K562 (cell line): Measurements from ENCODE around the gene VWF. TPM values are rescaled to one million over a fixed set of nuclear protein-coding genes. Genes with fewer than 3 reads are reported as not detected.

Experiments
- ATAC-seq: fragments of 200-7000 bp; cut with Tn5 transposase; 3 replicates; pipeline ENCODE4 v1.9.1; 2020; ENCODE audit warnings: moderate library complexity
- BruUV-seq: library from RNA; stranded (reverse); fragments of 400-500 nt; replicated peaks from 2 replicates; lab custom pipeline; 2021; lab: Mats Ljungman, UMichigan
- CTCF ChIA-PET: fragments of 300-600 bp; formaldehyde crosslinking; extraction: SDS; loops from one replicate; lab custom pipeline; 2021; ENCODE audit warnings: low intra/inter-chr PET ratio; lab: Yijun Ruan, JAX
- POLR2A ChIA-PET: fragments of 300-600, 350-650 bp; sonication (Branson Sonifier 250); formaldehyde crosslinking; extraction: SDS; loops from one replicate; lab custom pipeline; 2021; ENCODE audit warnings: antibody characterized with exemption, inconsistent platforms; lab: Yijun Ruan, JAX
- DNase-seq, 4 experiments: peaks; one replicate each; pipeline versions ENCODE4 v3.0.0 to v3.0.0-alpha.2; 2011 to 2018; ENCODE audit warnings: low spot score in 3 of 4, mixed read lengths in 3 of 4; ENCODE audit errors: extremely low read depth in 1 of 4
- FAIRE-seq: peaks from 2 replicates; lab custom pipeline; 2011; peaks lifted over from hg19 to GRCh38; lab: Jason Lieb, UNC
- H2AFZ ChIP-seq: 2 replicates; pipeline ENCODE4 v1.6.0; 2011; ENCODE audit warnings: low read depth, low read length, control low read depth, inconsistent platforms
- H3K27ac ChIP-seq: fragments of 200-600 bp; 3 replicates; pipeline ENCODE4 v1.8.0; 2011; ENCODE audit warnings: low read depth, mild to moderate bottlenecking, control low read depth, inconsistent platforms, low read length, moderate library complexity, mixed read lengths; ENCODE audit errors: extremely low read depth
- H3K27me3 ChIP-seq, 2 experiments: fragments of 300-600 bp in 1 of 2; 2 replicates in 1 of 2; 3 replicates in 1 of 2; pipeline versions ENCODE4 v1.6.0 to v1.8.0; 2011; ENCODE audit warnings: inconsistent platforms in 2 of 2, low read length in 2 of 2, mild to moderate bottlenecking in 1 of 2, mixed read lengths in 1 of 2, moderate library complexity in 1 of 2; ENCODE audit not compliant: control insufficient read depth in 2 of 2, insufficient read depth in 2 of 2
- H3K36me3 ChIP-seq: fragments of 300-600 bp; 3 replicates; pipeline ENCODE4 v1.8.0; 2011; ENCODE audit warnings: mild to moderate bottlenecking, low read length, inconsistent platforms; ENCODE audit not compliant: control insufficient read depth, insufficient read depth
- H3K4me1 ChIP-seq, 2 experiments: fragments of 200-600 bp in 1 of 2; replicated peaks in 1 of 2; 2 replicates in 1 of 2; 3 replicates in 1 of 2; pipeline versions ENCODE4 v1.5.1 to v1.8.0; 2011; ENCODE audit warnings: inconsistent platforms in 2 of 2, low read length in 2 of 2, mild to moderate bottlenecking in 1 of 2, mixed read lengths in 1 of 2, moderate library complexity in 1 of 2; ENCODE audit not compliant: control insufficient read depth in 2 of 2, insufficient read depth in 2 of 2
- H3K4me2 ChIP-seq: 2 replicates; pipeline ENCODE4 v1.6.1; 2011; ENCODE audit warnings: low read length, control low read depth, inconsistent platforms, mixed read lengths; ENCODE audit not compliant: insufficient read depth
- H3K4me3 ChIP-seq: fragments of 200-600 bp; sonication (generic), shearing (Covaris generic); 2 replicates; pipeline ENCODE4 v1.5.1; 2016; ENCODE audit warnings: control low read depth, inconsistent platforms
- H3K79me2 ChIP-seq: fragments of 200-600 bp; 3 replicates; pipeline ENCODE4 v1.8.0; 2011; ENCODE audit warnings: low read length, inconsistent platforms; ENCODE audit not compliant: control insufficient read depth, insufficient read depth
- H3K9ac ChIP-seq, 2 experiments: 2 replicates each; pipeline versions ENCODE4 v1.6.0 to v1.6.1; 2011; ENCODE audit warnings: low read depth in 2 of 2, low read length in 2 of 2, control low read depth in 1 of 2, inconsistent platforms in 1 of 2, mild to moderate bottlenecking in 1 of 2, mixed read lengths in 1 of 2; ENCODE audit not compliant: insufficient read depth in 1 of 2
- H3K9me1 ChIP-seq: one replicate; pipeline ENCODE4 v1.6.0; 2011; ENCODE audit warnings: inconsistent platforms, mild to moderate bottlenecking, low read length, moderate library complexity; ENCODE audit not compliant: control insufficient read depth, insufficient read depth
- H3K9me3 ChIP-seq: replicated peaks from 2 replicates; pipeline ENCODE4 v1.5.1; 2011; ENCODE audit warnings: low read depth, low read length, inconsistent platforms; ENCODE audit not compliant: control insufficient read depth, insufficient read depth
- H4K20me1 ChIP-seq: replicated peaks from 2 replicates; pipeline ENCODE4 v1.6.1; 2011; ENCODE audit warnings: low read length, inconsistent platforms, mixed read lengths; ENCODE audit not compliant: control insufficient read depth, insufficient read depth
- BMI1 ChIP-seq: fragments of 150-350 bp; IDR thresholded peaks from 2 replicates; pipeline ENCODE4 v1.6.1; 2014; ENCODE audit warnings: low read length
- CBX3 ChIP-seq, 2 experiments: IDR thresholded peaks; 1 replicate in 1 of 2; 2 replicates in 1 of 2; pipeline ENCODE4 v1.6.1; 2012; ENCODE audit warnings: inconsistent platforms in 2 of 2, low read length in 2 of 2, borderline replicate concordance in 1 of 2, control low read depth in 1 of 2
- CCNT2 ChIP-seq: IDR thresholded peaks from 2 replicates; pipeline ENCODE4 v1.6.1; 2011; ENCODE audit warnings: borderline replicate concordance, low read depth, mild to moderate bottlenecking, moderate library complexity, mixed read lengths, low read length; ENCODE audit not compliant: insufficient read length; ENCODE audit errors: extremely low read depth
- KLF6 ChIP-seq: fragments of 250-450 bp; sonication (Bioruptor Pico); IDR thresholded peaks from 2 replicates; pipeline ENCODE4 v1.4.0; 2020; ENCODE audit warnings: mild to moderate bottlenecking, moderate library complexity, borderline replicate concordance
- MCM3 ChIP-seq: fragments of 450-650 bp; IDR thresholded peaks from 2 replicates; pipeline ENCODE4 v1.6.1; 2016
- WGBS: fragments of 100-300 bp; shearing (Covaris generic); methylation state at CpG from one replicate; pipeline ENCODE4 v1.1.6; 2016; ENCODE audit warnings: low coverage, mixed read lengths; ENCODE audit not compliant: insufficient coverage; ENCODE audit errors: missing lambda C conversion rate; 5-methylcytosine and 5-hydroxymethylcytosine counted together
- in situ Hi-C: fragments of 300-500 bp; cut with MboI; formaldehyde crosslinking; loops from 4 replicates; pipeline ENCODE4 v1.15.0; 2018; ENCODE audit warnings: inconsistent platforms, mixed read lengths
- intact Hi-C: fragments of 100-400 bp; cut with micrococcal nuclease; formaldehyde crosslinking; loops from 2 replicates; pipeline ENCODE4 v1.14.2; 2022
- polyA plus RNA-seq, 8 experiments: library from polyadenylated mRNA; depleted of rRNA in 4 of 8; stranded (reverse) in 5 of 8; unstranded in 3 of 8; fragments of >200 nt; fragmentation: Nextera tagmentation in 2 of 8; fragmentation: Illumina TruSeq in 1 of 8; extraction: Ambion mirVana in 2 of 8; extraction: Trizol in 1 of 8; gene quantifications; 2 replicates each; pipeline versions ENCODE4 v1.2.1 to v1.2.3, GENCODE V29; 2011 to 2014; ENCODE audit warnings: inconsistent platforms in 1 of 8, missing spikeins in 1 of 8
- total RNA-seq, 7 experiments: library from RNA; depleted of rRNA in 6 of 7; stranded (reverse); fragments of >200 nt in 6 of 7; fragmentation: Illumina TruSeq in 2 of 7; extraction: Trizol in 2 of 7; gene quantifications; 2 replicates each; pipeline versions ENCODE4 v1.2.1 to v1.2.3, GENCODE V29; 2011 to 2021; ENCODE audit warnings: low replicate concordance in 1 of 7
- TF ChIP-seq, protein P1 (sequence below): fragments of 250-450 bp; sonication (Bioruptor Pico); IDR thresholded peaks from 2 replicates; pipeline ENCODE4 v1.8.0; 2022; ENCODE audit warnings: inconsistent platforms
- TF ChIP-seq, protein P2 (sequence below): sonication (generic); formaldehyde crosslinking; IDR thresholded peaks from 2 replicates; pipeline ENCODE4 v1.8.1; 2022; ENCODE audit warnings: missing genetic modification reagents
- TF ChIP-seq, protein P3 (sequence below), 2 experiments: fragments of 450-650 bp; IDR thresholded peaks; 2 replicates each; pipeline ENCODE4 v1.6.1; 2018; ENCODE audit warnings: mild to moderate bottlenecking in 2 of 2, low read depth in 1 of 2; ENCODE audit not compliant: partially characterized antibody in 2 of 2
- TF ChIP-seq, protein P4 (sequence below): fragments of 450-650 bp; conservative IDR thresholded peaks from 2 replicates; pipeline ENCODE4 v1.6.1; 2016; ENCODE audit warnings: missing genetic modification characterization, low read depth, mild to moderate bottlenecking, missing compliant biosample characterization, moderate library complexity

Gene VWF
- total and polyA plus RNA-seq, 9 of the 15 experiments (the other 6 are each of a cell fraction or from before 2014, with no cell fraction given): 0.53 TPM; not detected in 8

GRCh38 chr12:5976711-5977110 lies 147.8 kb downstream of the VWF start:
- Histone ChIP-seq H2AFZ (no peak overlapping the region), H4K20me1 (no peaks in the 10 kb centered on the region), H3K36me3 (no peaks in the 10 kb centered on the region), H3K4me2 (no peak overlapping the region), H3K27ac (no peak overlapping the region), H3K27me3 (peaks cover 0 to 28% of the 10 kb centered on the region in 2 experiments; a peak in 2 of 5 replicates), H3K4me1 (no peaks in the 10 kb centered on the region), H3K9me3 (no peaks in the 10 kb centered on the region), H3K4me3 (no peak overlapping the region), H3K79me2 (no peaks in the 10 kb centered on the region), H3K9ac (no peak overlapping the region), H3K9me1 (no peaks in the 10 kb centered on the region)
- 1% methylated on average over 5 of the region's 6 CpGs for WGBS
- CTCF ChIA-PET: no interaction called here
- in situ Hi-C loops: no loop called here
- intact Hi-C loops: no loop called here
- POLR2A ChIA-PET: no interaction called here
- ATAC-seq (no peak), DNase-seq (no peak), FAIRE-seq (no peak)
- BruUV-seq: no TSS peak
- TF ChIP-seq, protein P1, sequence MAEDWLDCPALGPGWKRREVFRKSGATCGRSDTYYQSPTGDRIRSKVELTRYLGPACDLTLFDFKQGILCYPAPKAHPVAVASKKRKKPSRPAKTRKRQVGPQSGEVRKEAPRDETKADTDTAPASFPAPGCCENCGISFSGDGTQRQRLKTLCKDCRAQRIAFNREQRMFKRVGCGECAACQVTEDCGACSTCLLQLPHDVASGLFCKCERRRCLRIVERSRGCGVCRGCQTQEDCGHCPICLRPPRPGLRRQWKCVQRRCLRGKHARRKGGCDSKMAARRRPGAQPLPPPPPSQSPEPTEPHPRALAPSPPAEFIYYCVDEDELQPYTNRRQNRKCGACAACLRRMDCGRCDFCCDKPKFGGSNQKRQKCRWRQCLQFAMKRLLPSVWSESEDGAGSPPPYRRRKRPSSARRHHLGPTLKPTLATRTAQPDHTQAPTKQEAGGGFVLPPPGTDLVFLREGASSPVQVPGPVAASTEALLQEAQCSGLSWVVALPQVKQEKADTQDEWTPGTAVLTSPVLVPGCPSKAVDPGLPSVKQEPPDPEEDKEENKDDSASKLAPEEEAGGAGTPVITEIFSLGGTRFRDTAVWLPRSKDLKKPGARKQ (CRISPR knock-in tag): no peak
- no peak for TF ChIP-seq MCM3
- no peak for TF ChIP-seq BMI1
- TF ChIP-seq, protein P2, sequence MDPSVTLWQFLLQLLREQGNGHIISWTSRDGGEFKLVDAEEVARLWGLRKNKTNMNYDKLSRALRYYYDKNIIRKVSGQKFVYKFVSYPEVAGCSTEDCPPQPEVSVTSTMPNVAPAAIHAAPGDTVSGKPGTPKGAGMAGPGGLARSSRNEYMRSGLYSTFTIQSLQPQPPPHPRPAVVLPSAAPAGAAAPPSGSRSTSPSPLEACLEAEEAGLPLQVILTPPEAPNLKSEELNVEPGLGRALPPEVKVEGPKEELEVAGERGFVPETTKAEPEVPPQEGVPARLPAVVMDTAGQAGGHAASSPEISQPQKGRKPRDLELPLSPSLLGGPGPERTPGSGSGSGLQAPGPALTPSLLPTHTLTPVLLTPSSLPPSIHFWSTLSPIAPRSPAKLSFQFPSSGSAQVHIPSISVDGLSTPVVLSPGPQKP (CRISPR knock-in tag): no peak
- TF ChIP-seq, protein P3, sequence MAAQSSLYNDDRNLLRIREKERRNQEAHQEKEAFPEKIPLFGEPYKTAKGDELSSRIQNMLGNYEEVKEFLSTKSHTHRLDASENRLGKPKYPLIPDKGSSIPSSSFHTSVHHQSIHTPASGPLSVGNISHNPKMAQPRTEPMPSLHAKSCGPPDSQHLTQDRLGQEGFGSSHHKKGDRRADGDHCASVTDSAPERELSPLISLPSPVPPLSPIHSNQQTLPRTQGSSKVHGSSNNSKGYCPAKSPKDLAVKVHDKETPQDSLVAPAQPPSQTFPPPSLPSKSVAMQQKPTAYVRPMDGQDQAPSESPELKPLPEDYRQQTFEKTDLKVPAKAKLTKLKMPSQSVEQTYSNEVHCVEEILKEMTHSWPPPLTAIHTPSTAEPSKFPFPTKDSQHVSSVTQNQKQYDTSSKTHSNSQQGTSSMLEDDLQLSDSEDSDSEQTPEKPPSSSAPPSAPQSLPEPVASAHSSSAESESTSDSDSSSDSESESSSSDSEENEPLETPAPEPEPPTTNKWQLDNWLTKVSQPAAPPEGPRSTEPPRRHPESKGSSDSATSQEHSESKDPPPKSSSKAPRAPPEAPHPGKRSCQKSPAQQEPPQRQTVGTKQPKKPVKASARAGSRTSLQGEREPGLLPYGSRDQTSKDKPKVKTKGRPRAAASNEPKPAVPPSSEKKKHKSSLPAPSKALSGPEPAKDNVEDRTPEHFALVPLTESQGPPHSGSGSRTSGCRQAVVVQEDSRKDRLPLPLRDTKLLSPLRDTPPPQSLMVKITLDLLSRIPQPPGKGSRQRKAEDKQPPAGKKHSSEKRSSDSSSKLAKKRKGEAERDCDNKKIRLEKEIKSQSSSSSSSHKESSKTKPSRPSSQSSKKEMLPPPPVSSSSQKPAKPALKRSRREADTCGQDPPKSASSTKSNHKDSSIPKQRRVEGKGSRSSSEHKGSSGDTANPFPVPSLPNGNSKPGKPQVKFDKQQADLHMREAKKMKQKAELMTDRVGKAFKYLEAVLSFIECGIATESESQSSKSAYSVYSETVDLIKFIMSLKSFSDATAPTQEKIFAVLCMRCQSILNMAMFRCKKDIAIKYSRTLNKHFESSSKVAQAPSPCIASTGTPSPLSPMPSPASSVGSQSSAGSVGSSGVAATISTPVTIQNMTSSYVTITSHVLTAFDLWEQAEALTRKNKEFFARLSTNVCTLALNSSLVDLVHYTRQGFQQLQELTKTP (IDR thresholded peaks at IDR 0.05; ENCODE audit: low read depth in 1 of 2, partially characterized antibody in 2 of 2): no peak
- TF ChIP-seq CCNT2: no peak
- TF ChIP-seq, protein P4, sequence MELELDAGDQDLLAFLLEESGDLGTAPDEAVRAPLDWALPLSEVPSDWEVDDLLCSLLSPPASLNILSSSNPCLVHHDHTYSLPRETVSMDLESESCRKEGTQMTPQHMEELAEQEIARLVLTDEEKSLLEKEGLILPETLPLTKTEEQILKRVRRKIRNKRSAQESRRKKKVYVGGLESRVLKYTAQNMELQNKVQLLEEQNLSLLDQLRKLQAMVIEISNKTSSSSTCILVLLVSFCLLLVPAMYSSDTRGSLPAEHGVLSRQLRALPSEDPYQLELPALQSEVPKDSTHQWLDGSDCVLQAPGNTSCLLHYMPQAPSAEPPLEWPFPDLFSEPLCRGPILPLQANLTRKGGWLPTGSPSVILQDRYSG (tag): no peak
- no peak for TF ChIP-seq KLF6 (CRISPR knock-in tag)
- no peak for TF ChIP-seq CBX3 (IDR thresholded peaks at IDR 0.05; ENCODE audit: borderline replicate concordance in 1 of 2, low read length in 2 of 2)
